Endothelial cell of umbilical vein (primary cell): ENCODE data around the gene ANO1. TPM values are rescaled to one million over a fixed set of nuclear protein-coding genes. Genes with fewer than 3 reads are reported as not detected.

Experiments used
- BruUV-seq: library from RNA; stranded (reverse); fragments of 400-500 nt; replicated peaks from 2 replicates; lab custom pipeline; 2021; lab: Mats Ljungman, UMichigan
- CTCF ChIA-PET: fragments of 300-600, 350-600 bp; sonication (Branson Sonifier 250); formaldehyde crosslinking; loops from one replicate; lab custom pipeline; 2021; ENCODE audit warnings: antibody characterized with exemption, inconsistent platforms; lab: Charles Lee
- POLR2A ChIA-PET: fragments of 300-600, 350-600 bp; sonication (Branson Sonifier 250); formaldehyde crosslinking; loops from one replicate; lab custom pipeline; 2021; ENCODE audit warnings: antibody characterized with exemption, inconsistent platforms; lab: Charles Lee
- DNase-seq: peaks from one replicate; pipeline ENCODE4 v3.0.0-alpha.2; 2011; ENCODE audit warnings: low read depth, low spot score
- FAIRE-seq: peaks from 2 replicates; lab custom pipeline; 2011; peaks lifted over from hg19 to GRCh38; lab: Jason Lieb, UNC
- H2AFZ ChIP-seq: 2 replicates; pipeline ENCODE4 v1.6.0; 2012; ENCODE audit warnings: low read depth, low read length, control low read depth, inconsistent platforms
- H3K27ac ChIP-seq: 2 replicates; pipeline ENCODE4 v1.5.1; 2011; ENCODE audit warnings: low read depth, mild to moderate bottlenecking, control low read depth, low read length, moderate library complexity; ENCODE audit not compliant: insufficient read depth
- H3K27me3 ChIP-seq, 2 experiments: 2 replicates each; pipeline versions ENCODE4 v1.6.0 to v1.6.1; 2011; ENCODE audit warnings: low read length in 2 of 2, mixed read lengths in 1 of 2; ENCODE audit not compliant: control insufficient read depth in 2 of 2, insufficient read depth in 2 of 2
- H3K36me3 ChIP-seq, 2 experiments: 2 replicates in 1 of 2; 3 replicates in 1 of 2; pipeline ENCODE4 v1.5.1; 2011; ENCODE audit warnings: low read length in 2 of 2, mild to moderate bottlenecking in 1 of 2, moderate library complexity in 1 of 2; ENCODE audit not compliant: control insufficient read depth in 2 of 2, insufficient read depth in 2 of 2; ENCODE audit errors: extremely low read depth in 1 of 2
- H3K4me1 ChIP-seq: 3 replicates; pipeline ENCODE4 v1.5.1; 2011; ENCODE audit warnings: mild to moderate bottlenecking, low read length; ENCODE audit not compliant: control insufficient read depth, insufficient read depth; ENCODE audit errors: extremely low read depth
- H3K4me2 ChIP-seq: 2 replicates; pipeline ENCODE4 v1.6.1; 2011; ENCODE audit warnings: low read length, control low read depth, mixed read lengths; ENCODE audit not compliant: insufficient read depth
- H3K4me3 ChIP-seq, 3 experiments: fragments of 200-600 bp in 1 of 3; sonication (generic), shearing (Covaris generic) in 1 of 3; replicated peaks in 1 of 3; 2 replicates each; pipeline ENCODE4 v1.5.1; 2011 to 2016; ENCODE audit warnings: control low read depth in 3 of 3, low read length in 3 of 3, mild to moderate bottlenecking in 2 of 3, inconsistent platforms in 1 of 3, low read depth in 1 of 3, moderate library complexity in 1 of 3; ENCODE audit not compliant: insufficient read depth in 1 of 3
- H3K79me2 ChIP-seq: 2 replicates; pipeline ENCODE4 v1.6.0; 2012; ENCODE audit warnings: low read length, inconsistent platforms; ENCODE audit not compliant: control insufficient read depth, insufficient read depth
- H3K9ac ChIP-seq: replicated peaks from 2 replicates; pipeline ENCODE3; 2011; ENCODE audit warnings: low read length, control low read depth; ENCODE audit not compliant: insufficient read depth; ENCODE audit errors: extremely low read depth
- H3K9me1 ChIP-seq: replicated peaks from 3 replicates; pipeline ENCODE4 v1.6.0; 2011; ENCODE audit warnings: mild to moderate bottlenecking, low read length; ENCODE audit not compliant: control insufficient read depth, insufficient read depth; ENCODE audit errors: extremely low read depth
- H3K9me3 ChIP-seq: replicated peaks from 2 replicates; pipeline ENCODE4 v1.5.1; 2012; ENCODE audit warnings: low read length, inconsistent platforms; ENCODE audit not compliant: control insufficient read depth, insufficient read depth
- H4K20me1 ChIP-seq: replicated peaks from 2 replicates; pipeline ENCODE3; 2011; ENCODE audit warnings: mild to moderate bottlenecking, low read length; ENCODE audit not compliant: control insufficient read depth, insufficient read depth; ENCODE audit errors: extremely low read depth
- EZH2 ChIP-seq: IDR thresholded peaks from 2 replicates; pipeline ENCODE4 v1.6.1; 2012; ENCODE audit warnings: borderline replicate concordance, low read depth, mild to moderate bottlenecking, moderate library complexity, low read length, inconsistent platforms; ENCODE audit not compliant: severe bottlenecking
- FOS ChIP-seq: IDR thresholded peaks from 2 replicates; pipeline ENCODE4 v1.6.1; 2011; ENCODE audit warnings: mild to moderate bottlenecking, low read length, moderate library complexity, borderline replicate concordance; ENCODE audit not compliant: insufficient read depth
- GATA2 ChIP-seq: IDR thresholded peaks from 2 replicates; pipeline ENCODE4 v1.7.0; 2011; ENCODE audit warnings: low read depth, mild to moderate bottlenecking, moderate library complexity, mixed read lengths, low read length; ENCODE audit not compliant: insufficient read length, insufficient read depth
- JUN ChIP-seq: IDR thresholded peaks from 2 replicates; pipeline ENCODE4 v1.6.1; 2011; ENCODE audit warnings: borderline replicate concordance, low read depth; ENCODE audit not compliant: insufficient read length, insufficient read depth
- MAX ChIP-seq: IDR thresholded peaks from 2 replicates; pipeline ENCODE4 v1.6.1; 2011; ENCODE audit not compliant: insufficient read depth, insufficient read length
- MYC ChIP-seq: IDR thresholded peaks from one replicate; pipeline ENCODE4 v1.6.1; 2011; ENCODE audit warnings: mild to moderate bottlenecking, low read depth, low read length
- POLR2A ChIP-seq: IDR thresholded peaks from 2 replicates; pipeline ENCODE4 v1.6.1; 2012; ENCODE audit warnings: low read depth, mild to moderate bottlenecking, control low read depth, low read length
- POLR2AphosphoS5 ChIP-seq: IDR thresholded peaks from 2 replicates; pipeline ENCODE4 v1.6.1; 2012; ENCODE audit warnings: low read depth, mild to moderate bottlenecking, control low read depth, low read length, moderate library complexity; ENCODE audit not compliant: insufficient read depth
- dilution Hi-C: fragments of 300-500 bp; cut with MboI; formaldehyde crosslinking; loops from one replicate; pipeline ENCODE4 v1.15.0; 2019; ENCODE audit warnings: low sequenced_read_pairs; ENCODE audit not compliant: extremely low pct_ligation_motif_present
- intact Hi-C: fragments of 100-400 bp; cut with micrococcal nuclease; formaldehyde crosslinking; loops from one replicate; pipeline ENCODE4 v1.10.0; 2022
- polyA plus RNA-seq, 4 experiments: library from polyadenylated mRNA; depleted of rRNA in 3 of 4; stranded (reverse) in 3 of 4; unstranded in 1 of 4; fragments of >200 nt; gene quantifications; 2 replicates each; pipeline versions ENCODE4 v1.2.1 to v1.2.3, GENCODE V29; 2011 to 2012; ENCODE audit warnings: missing spikeins in 1 of 4
- total RNA-seq: library from RNA; stranded (reverse); gene quantifications from 2 replicates; pipeline ENCODE4 v1.2.3, GENCODE V29; 2021
- TF ChIP-seq, protein P1 (sequence below), 2 donors: IDR thresholded peaks; 1 replicate in 1 of 2; 2 replicates in 1 of 2; pipeline ENCODE4 v1.5.1; 2011; ENCODE audit warnings: low read length in 2 of 2, mild to moderate bottlenecking in 2 of 2, moderate library complexity in 2 of 2, control low read depth in 1 of 2, inconsistent platforms in 1 of 2, low read depth in 1 of 2; ENCODE audit not compliant: insufficient read depth in 1 of 2; ENCODE audit errors: extremely low read depth in 1 of 2

Gene ANO1
- total and polyA plus RNA-seq, 2 donors (not counting 3 experiments of a cell fraction or from before 2014, with no cell fraction given): 0.03 to 0.40 TPM

- intact Hi-C loops: loop anchor here (10.0 kb wide), 2 partner anchors 101 to 131 kb away; no protein-coding TSS in a partner anchor
- Histone ChIP-seq H3K79me2 (no peaks in the 10 kb centered on the region), H3K36me3 (no peaks in the 10 kb centered on the region), H4K20me1 (no peaks in the 10 kb centered on the region), H3K4me3 (no peak overlapping the region), H3K9me3 (no peaks in the 10 kb centered on the region), H3K9ac (no peak overlapping the region), H3K4me1 (peaks cover 17% of the 10 kb centered on the region), H3K9me1 (no peaks in the 10 kb centered on the region), H2AFZ (no peak overlapping the region), H3K4me2 (no peak overlapping the region), H3K27ac (no peak overlapping the region), H3K27me3 (peaks cover 21 to 28% of the 10 kb centered on the region in 2 experiments)
- TF ChIP-seq MAX (no peak), JUN (no peak), MYC (no peak), FOS (no peak), POLR2AphosphoS5 (no peak), POLR2A (no peak), GATA2 (no peak), EZH2 (no peak)
- TF ChIP-seq, protein P1, sequence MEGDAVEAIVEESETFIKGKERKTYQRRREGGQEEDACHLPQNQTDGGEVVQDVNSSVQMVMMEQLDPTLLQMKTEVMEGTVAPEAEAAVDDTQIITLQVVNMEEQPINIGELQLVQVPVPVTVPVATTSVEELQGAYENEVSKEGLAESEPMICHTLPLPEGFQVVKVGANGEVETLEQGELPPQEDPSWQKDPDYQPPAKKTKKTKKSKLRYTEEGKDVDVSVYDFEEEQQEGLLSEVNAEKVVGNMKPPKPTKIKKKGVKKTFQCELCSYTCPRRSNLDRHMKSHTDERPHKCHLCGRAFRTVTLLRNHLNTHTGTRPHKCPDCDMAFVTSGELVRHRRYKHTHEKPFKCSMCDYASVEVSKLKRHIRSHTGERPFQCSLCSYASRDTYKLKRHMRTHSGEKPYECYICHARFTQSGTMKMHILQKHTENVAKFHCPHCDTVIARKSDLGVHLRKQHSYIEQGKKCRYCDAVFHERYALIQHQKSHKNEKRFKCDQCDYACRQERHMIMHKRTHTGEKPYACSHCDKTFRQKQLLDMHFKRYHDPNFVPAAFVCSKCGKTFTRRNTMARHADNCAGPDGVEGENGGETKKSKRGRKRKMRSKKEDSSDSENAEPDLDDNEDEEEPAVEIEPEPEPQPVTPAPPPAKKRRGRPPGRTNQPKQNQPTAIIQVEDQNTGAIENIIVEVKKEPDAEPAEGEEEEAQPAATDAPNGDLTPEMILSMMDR (IDR thresholded peaks at IDR 0.05; ENCODE audit: extremely low read depth in 1 of 2, insufficient read depth in 1 of 2, low read depth in 1 of 2, low read length in 2 of 2): no peak
- no TSS peak for BruUV-seq
- dilution Hi-C loops: no loop called here
- no peak for FAIRE-seq
- CTCF ChIA-PET: no interaction called here
- POLR2A ChIA-PET: no interaction called here
- no peak for DNase-seq
These were observed 2.3 kb upstream of the ANO1 start for GRCh38 chr11:70075836-70076235.
